SK-N-SH treated with all-trans-retinoic acid at 6 μM for 48 hours (cell line): ENCODE results near the gene ARMH3.

Experiments used
- ATAC-seq: fragments of 200-7000 bp; cut with Tn5 transposase; 3 replicates; pipeline ENCODE4 v1.9.1; 2020; ENCODE audit warnings: mild to moderate bottlenecking, moderate library complexity
- ARNTL ChIP-seq: fragments of 450-650 bp; formaldehyde crosslinking; IDR thresholded peaks from 2 replicates; pipeline ENCODE4 v1.5.0; 2020; ENCODE audit warnings: low read depth, mild to moderate bottlenecking, moderate library complexity, borderline replicate concordance
- CSDC2 ChIP-seq: fragments of 250-450 bp; sonication (Bioruptor Pico); IDR thresholded peaks from 2 replicates; pipeline ENCODE4 v1.5.0; 2020; ENCODE audit warnings: mild to moderate bottlenecking, moderate library complexity
- CSRNP3 ChIP-seq: fragments of 250-450 bp; sonication (Bioruptor Pico); IDR thresholded peaks from 2 replicates; pipeline ENCODE4 v1.5.1; 2021; ENCODE audit warnings: mild to moderate bottlenecking, moderate library complexity
- ESRRG ChIP-seq: fragments of 250-450 bp; sonication (Bioruptor Pico); IDR thresholded peaks from 2 replicates; pipeline ENCODE4 v1.6.1; 2021; ENCODE audit warnings: mild to moderate bottlenecking
- GLIS3 ChIP-seq: fragments of 250-450 bp; sonication (Bioruptor Pico); IDR thresholded peaks from 2 replicates; pipeline ENCODE4 v1.5.0; 2020; ENCODE audit warnings: mild to moderate bottlenecking, moderate library complexity
- ISL1 ChIP-seq: fragments of 250-450 bp; sonication (Bioruptor Pico); IDR thresholded peaks from 2 replicates; pipeline ENCODE4 v2.1.2; 2022; ENCODE audit warnings: mild to moderate bottlenecking, moderate library complexity
- PPARA ChIP-seq: fragments of 250-450 bp; sonication (Bioruptor Pico); IDR thresholded peaks from 2 replicates; pipeline ENCODE4 v1.5.0; 2020; ENCODE audit warnings: mild to moderate bottlenecking, borderline replicate concordance
- SNAI2 ChIP-seq: fragments of 250-450 bp; sonication (Bioruptor Pico); IDR thresholded peaks from 2 replicates; pipeline ENCODE4 v1.5.0; 2020; ENCODE audit warnings: mild to moderate bottlenecking, moderate library complexity
- TCF4 ChIP-seq: fragments of 250-450 bp; sonication (Bioruptor Pico); IDR thresholded peaks from 2 replicates; pipeline ENCODE4 v1.8.0; 2021; ENCODE audit warnings: mild to moderate bottlenecking, moderate library complexity, borderline replicate concordance
- TSHZ2 ChIP-seq: fragments of 250-450 bp; sonication (Bioruptor Pico); IDR thresholded peaks from 2 replicates; pipeline ENCODE4 v1.5.0; 2020; ENCODE audit warnings: mild to moderate bottlenecking, moderate library complexity
- ZC3H10 ChIP-seq: fragments of 250-450 bp; sonication (Bioruptor Pico); IDR thresholded peaks from 2 replicates; pipeline ENCODE4 v1.5.1; 2021; ENCODE audit warnings: mild to moderate bottlenecking, moderate library complexity
- ZFP3 ChIP-seq: fragments of 250-450 bp; sonication (Bioruptor Pico); IDR thresholded peaks from 2 replicates; pipeline ENCODE4 v1.5.0; 2020; ENCODE audit warnings: mild to moderate bottlenecking, moderate library complexity
- ZNF70 ChIP-seq: fragments of 450-650 bp; formaldehyde crosslinking; IDR thresholded peaks from 2 replicates; pipeline ENCODE4 v1.5.0; 2020; ENCODE audit warnings: mild to moderate bottlenecking, moderate library complexity
- ZNF8 ChIP-seq: fragments of 450-650 bp; formaldehyde crosslinking; IDR thresholded peaks from 2 replicates; pipeline ENCODE4 v1.5.0; 2020; ENCODE audit warnings: mild to moderate bottlenecking, moderate library complexity
- TF ChIP-seq, protein P1 (sequence below): fragments of 250-450 bp; sonication (Bioruptor Pico); IDR thresholded peaks from 2 replicates; pipeline ENCODE4 v1.5.1; 2020; ENCODE audit warnings: low read depth, mild to moderate bottlenecking, moderate library complexity
- TF ChIP-seq, protein P2 (sequence below): fragments of 250-450 bp; sonication (Bioruptor Pico); IDR thresholded peaks from 2 replicates; pipeline ENCODE4 v1.8.0; 2021; ENCODE audit warnings: low read depth, mild to moderate bottlenecking, moderate library complexity, borderline replicate concordance
- TF ChIP-seq, protein P3 (sequence below): fragments of 250-450 bp; sonication (Bioruptor Pico); IDR thresholded peaks from 2 replicates; pipeline ENCODE4 v1.8.0; 2020; ENCODE audit warnings: mild to moderate bottlenecking, moderate library complexity, borderline replicate concordance

ARMH3 gene

DNA sequence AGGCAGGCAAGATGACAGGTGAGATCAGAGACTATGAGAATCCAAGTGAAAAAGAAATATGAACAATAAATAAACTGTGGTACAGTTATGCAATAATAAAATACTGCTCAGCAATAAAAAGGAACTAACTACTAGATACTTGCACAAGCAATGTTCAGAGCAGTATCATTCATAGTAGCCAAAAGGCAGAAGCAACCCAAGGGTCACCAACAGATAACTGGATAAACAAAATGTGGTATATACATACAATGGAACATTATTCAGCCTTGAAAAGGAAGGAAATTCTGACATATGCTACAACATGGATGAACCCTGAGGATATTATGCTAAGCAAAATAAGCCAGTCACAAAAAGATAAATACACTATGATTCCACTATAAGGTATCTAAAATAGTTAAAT, 135.4 kb downstream of the ARMH3 start (continued):
- TF ChIP-seq CSRNP3 (CRISPR knock-in tag), result no peak
- TF ChIP-seq TCF4 (CRISPR knock-in tag), result no peak
- TF ChIP-seq CSDC2, result no peak

DNA sequence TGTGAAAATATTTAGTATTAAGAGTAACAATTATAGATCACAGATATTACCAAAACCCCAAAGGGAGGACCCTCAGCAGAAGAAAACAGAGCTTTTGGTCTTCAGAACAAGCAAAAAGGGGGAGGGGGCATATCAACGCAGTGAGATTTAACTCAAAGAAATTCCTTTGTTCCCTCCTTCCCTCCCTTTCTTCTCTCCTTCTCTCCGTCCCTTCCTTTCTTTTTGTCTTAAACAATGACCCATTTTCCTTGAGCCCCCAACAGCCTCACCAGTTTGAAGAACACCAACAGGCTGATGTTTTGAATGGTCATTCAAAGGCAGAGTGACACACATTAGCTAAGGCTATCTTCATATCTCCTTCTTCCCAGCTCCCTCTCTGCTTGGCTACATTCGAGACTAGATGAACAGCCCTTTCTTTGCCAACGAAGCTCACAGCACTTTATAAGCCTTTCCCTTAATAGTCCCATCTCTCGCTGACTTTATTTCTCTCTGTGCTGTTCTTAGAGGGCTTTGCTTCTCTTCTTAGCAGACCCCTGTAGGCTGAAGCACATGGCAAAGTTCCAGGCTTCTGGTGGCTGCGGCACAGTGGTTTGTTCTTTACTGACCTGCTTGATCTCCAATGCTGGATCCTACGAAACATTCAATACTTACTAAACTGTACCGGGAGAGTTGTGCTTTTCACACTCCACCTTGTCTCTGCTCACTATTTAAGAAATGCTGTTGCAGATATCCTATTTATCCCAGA, 136.8 kb downstream of the ARMH3 start:
- TF ChIP-seq ZNF70 (CRISPR knock-in tag) (no peak), ISL1 (CRISPR knock-in tag) (no peak), ZFP3 (CRISPR knock-in tag) (no peak), SNAI2 (no peak), CSRNP3 (CRISPR knock-in tag) (no peak)
- TF ChIP-seq, protein P1, sequence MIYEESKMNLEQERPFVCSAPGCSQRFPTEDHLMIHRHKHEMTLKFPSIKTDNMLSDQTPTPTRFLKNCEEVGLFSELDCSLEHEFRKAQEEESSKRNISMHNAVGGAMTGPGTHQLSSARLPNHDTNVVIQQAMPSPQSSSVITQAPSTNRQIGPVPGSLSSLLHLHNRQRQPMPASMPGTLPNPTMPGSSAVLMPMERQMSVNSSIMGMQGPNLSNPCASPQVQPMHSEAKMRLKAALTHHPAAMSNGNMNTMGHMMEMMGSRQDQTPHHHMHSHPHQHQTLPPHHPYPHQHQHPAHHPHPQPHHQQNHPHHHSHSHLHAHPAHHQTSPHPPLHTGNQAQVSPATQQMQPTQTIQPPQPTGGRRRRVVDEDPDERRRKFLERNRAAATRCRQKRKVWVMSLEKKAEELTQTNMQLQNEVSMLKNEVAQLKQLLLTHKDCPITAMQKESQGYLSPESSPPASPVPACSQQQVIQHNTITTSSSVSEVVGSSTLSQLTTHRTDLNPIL (CRISPR knock-in tag), result no peak
- ATAC-seq, result no peak

GRCh38 chr10:101912561-101913179, 143.3 kb downstream of the ARMH3 start:
- TF ChIP-seq ZC3H10 (CRISPR knock-in tag) (no peak), ESRRG (CRISPR knock-in tag) (no peak)
- ATAC-seq, result no peak

- no peak for ATAC-seq
- TF ChIP-seq TCF4 (CRISPR knock-in tag) (no peak), PPARA (CRISPR knock-in tag) (no peak), ESRRG (CRISPR knock-in tag) (no peak), GLIS3 (no peak), TSHZ2 (CRISPR knock-in tag) (no peak), ARNTL (CRISPR knock-in tag) (no peak), ZNF8 (CRISPR knock-in tag) (no peak)
- TF ChIP-seq, protein P2, sequence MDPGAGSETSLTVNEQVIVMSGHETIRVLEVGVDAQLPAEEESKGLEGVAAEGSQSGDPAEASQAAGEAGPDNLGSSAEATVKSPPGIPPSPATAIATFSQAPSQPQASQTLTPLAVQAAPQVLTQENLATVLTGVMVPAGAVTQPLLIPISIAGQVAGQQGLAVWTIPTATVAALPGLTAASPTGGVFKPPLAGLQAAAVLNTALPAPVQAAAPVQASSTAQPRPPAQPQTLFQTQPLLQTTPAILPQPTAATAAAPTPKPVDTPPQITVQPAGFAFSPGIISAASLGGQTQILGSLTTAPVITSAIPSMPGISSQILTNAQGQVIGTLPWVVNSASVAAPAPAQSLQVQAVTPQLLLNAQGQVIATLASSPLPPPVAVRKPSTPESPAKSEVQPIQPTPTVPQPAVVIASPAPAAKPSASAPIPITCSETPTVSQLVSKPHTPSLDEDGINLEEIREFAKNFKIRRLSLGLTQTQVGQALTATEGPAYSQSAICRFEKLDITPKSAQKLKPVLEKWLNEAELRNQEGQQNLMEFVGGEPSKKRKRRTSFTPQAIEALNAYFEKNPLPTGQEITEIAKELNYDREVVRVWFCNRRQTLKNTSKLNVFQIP, result no peak
- TF ChIP-seq, protein P3, sequence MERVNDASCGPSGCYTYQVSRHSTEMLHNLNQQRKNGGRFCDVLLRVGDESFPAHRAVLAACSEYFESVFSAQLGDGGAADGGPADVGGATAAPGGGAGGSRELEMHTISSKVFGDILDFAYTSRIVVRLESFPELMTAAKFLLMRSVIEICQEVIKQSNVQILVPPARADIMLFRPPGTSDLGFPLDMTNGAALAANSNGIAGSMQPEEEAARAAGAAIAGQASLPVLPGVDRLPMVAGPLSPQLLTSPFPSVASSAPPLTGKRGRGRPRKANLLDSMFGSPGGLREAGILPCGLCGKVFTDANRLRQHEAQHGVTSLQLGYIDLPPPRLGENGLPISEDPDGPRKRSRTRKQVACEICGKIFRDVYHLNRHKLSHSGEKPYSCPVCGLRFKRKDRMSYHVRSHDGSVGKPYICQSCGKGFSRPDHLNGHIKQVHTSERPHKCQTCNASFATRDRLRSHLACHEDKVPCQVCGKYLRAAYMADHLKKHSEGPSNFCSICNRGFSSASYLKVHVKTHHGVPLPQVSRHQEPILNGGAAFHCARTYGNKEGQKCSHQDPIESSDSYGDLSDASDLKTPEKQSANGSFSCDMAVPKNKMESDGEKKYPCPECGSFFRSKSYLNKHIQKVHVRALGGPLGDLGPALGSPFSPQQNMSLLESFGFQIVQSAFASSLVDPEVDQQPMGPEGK, result no peak
Observed at GRCh38 chr10:101906586-101907183, 149.3 kb downstream of the ARMH3 start.
